Endothelial cell of umbilical vein (primary cell): ENCODE data around the gene KRT12.

Experiments used
- CTCF ChIP-seq, 2 donors: IDR thresholded peaks; 1 replicate in 1 of 2; 2 replicates in 1 of 2; pipeline ENCODE4 v1.5.1; 2011; ENCODE audit warnings: low read length in 2 of 2, mild to moderate bottlenecking in 2 of 2, moderate library complexity in 2 of 2, control low read depth in 1 of 2, inconsistent platforms in 1 of 2, low read depth in 1 of 2; ENCODE audit not compliant: insufficient read depth in 1 of 2; ENCODE audit errors: extremely low read depth in 1 of 2
- EZH2 ChIP-seq: IDR thresholded peaks from 2 replicates; pipeline ENCODE4 v1.6.1; 2012; ENCODE audit warnings: borderline replicate concordance, low read depth, mild to moderate bottlenecking, moderate library complexity, low read length, inconsistent platforms; ENCODE audit not compliant: severe bottlenecking
- JUN ChIP-seq: IDR thresholded peaks from 2 replicates; pipeline ENCODE4 v1.6.1; 2011; ENCODE audit warnings: borderline replicate concordance, low read depth; ENCODE audit not compliant: insufficient read length, insufficient read depth
- MAX ChIP-seq: IDR thresholded peaks from 2 replicates; pipeline ENCODE4 v1.6.1; 2011; ENCODE audit not compliant: insufficient read depth, insufficient read length
- POLR2A ChIP-seq: IDR thresholded peaks from 2 replicates; pipeline ENCODE4 v1.6.1; 2012; ENCODE audit warnings: low read depth, mild to moderate bottlenecking, control low read depth, low read length

GRCh38 chr17:40902498-40902897, 35.5 kb upstream of the KRT12 start:
- TF ChIP-seq CTCF (IDR thresholded peaks at IDR 0.05; ENCODE audit: extremely low read depth in 1 of 2, insufficient read depth in 1 of 2, low read depth in 1 of 2, low read length in 2 of 2) (no peak), MAX (no peak), POLR2A (no peak), JUN (no peak), EZH2 (no peak)
